Prostate gland (tissue), 2 donors: ENCODE data around the gene RFPL4AL1. TPM values are rescaled to one million over a fixed set of nuclear protein-coding genes. Genes with fewer than 3 reads are reported as not detected.

Source experiments
- DNase-seq: peaks from one replicate; pipeline ENCODE4 v3.0.0-alpha.2; 2019; ENCODE audit warnings: low spot score
- H3K27ac ChIP-seq, 2 donors: fragments of 200-600 bp; sonication (generic); 2 replicates each; pipeline ENCODE4 v1.5.1; 2017 to 2019
- H3K27me3 ChIP-seq: fragments of 200-600 bp; sonication (generic); replicated peaks from 2 replicates; pipeline ENCODE4 v1.5.1; 2019; ENCODE audit not compliant: insufficient read depth
- H3K36me3 ChIP-seq, 2 donors: fragments of 200-600 bp; sonication (generic); 1 replicate in 1 of 2; 2 replicates in 1 of 2; pipeline versions ENCODE4 v1.5.1 to v1.8.1; 2017 to 2019
- H3K4me1 ChIP-seq: fragments of 200-600 bp; sonication (generic); replicated peaks from 2 replicates; pipeline ENCODE4 v1.5.1; 2019
- H3K4me3 ChIP-seq, 2 donors: fragments of 200-600 bp; sonication (generic); 2 replicates each; pipeline ENCODE4 v1.5.1; 2017 to 2019
- H3K9me3 ChIP-seq: fragments of 200-600 bp; sonication (generic); 2 replicates; pipeline ENCODE4 v1.5.1; 2017
- CTCF ChIP-seq, 4 experiments: fragments of 200-600 bp in 2 of 4; fragments of 450-650 bp in 2 of 4; sonication (generic) in 2 of 4; IDR thresholded peaks; 1 replicate in 3 of 4; 2 replicates in 1 of 4; pipeline ENCODE4 v1.5.1; 2016 to 2019; ENCODE audit warnings: antibody characterized with exemption in 4 of 4, mild to moderate bottlenecking in 2 of 4, moderate library complexity in 2 of 4
- POLR2A ChIP-seq: fragments of 450-650 bp; IDR thresholded peaks from one replicate; pipeline ENCODE4 v1.6.1; 2016; ENCODE audit warnings: antibody characterized with exemption, mild to moderate bottlenecking
- POLR2AphosphoS5 ChIP-seq: sonication (generic); formaldehyde crosslinking; IDR thresholded peaks from one replicate; pipeline ENCODE4 v1.6.1; 2017; ENCODE audit warnings: antibody characterized with exemption
- WGBS: methylation state at CpG from one replicate; pipeline ENCODE4 v1.1.5; 2018; 5-methylcytosine and 5-hydroxymethylcytosine counted together
- intact Hi-C: fragments of 100-400 bp; cut with DNase I; formaldehyde crosslinking; loops from one replicate; pipeline ENCODE4 v1.14.2; 2022
- total RNA-seq, 2 donors: library from RNA; depleted of rRNA; stranded (reverse); fragments of >200 nt; gene quantifications; one replicate each; pipeline ENCODE4 v1.1.0, GENCODE V29; 2016

RFPL4AL1 gene
- total RNA-seq, 2 donors from 2014 or later = not detected

- Histone ChIP-seq H3K9me3 (no peaks in the 10 kb centered on the region), H3K36me3 (no peaks in the 10 kb centered on the region), H3K4me3 (no peak overlapping the region), H3K27ac (no peak overlapping the region), H3K27me3 (no peaks in the 10 kb centered on the region), H3K4me1 (no peaks in the 10 kb centered on the region)
- TF ChIP-seq CTCF (IDR thresholded peaks at IDR 0.05) = peak in 3 of 4 experiments; percentile 14 to 36 (median 24)
- no peak for TF ChIP-seq POLR2AphosphoS5
- TF ChIP-seq POLR2A = no peak
- WGBS = 31% methylated on average over 20 of the region's 20 CpGs
- intact Hi-C loops = no loop called here
- DNase-seq = peak; percentile 25
Measured at GRCh38 chr19:55809381-55810058, 40.6 kb downstream of the RFPL4AL1 start.

GRCh38 chr19:55811340-55811739 lies 42.4 kb downstream of the RFPL4AL1 start:
- H3K4me1 ChIP-seq = no peaks in the 10 kb centered on the region
- intact Hi-C loops = no loop called here
- H3K4me3 ChIP-seq = no peak overlapping the region
- H3K27me3 ChIP-seq = no peaks in the 10 kb centered on the region
- no peaks in the 10 kb centered on the region for H3K36me3 ChIP-seq
- H3K27ac ChIP-seq = no peak overlapping the region
- TF ChIP-seq POLR2A (no peak), POLR2AphosphoS5 (no peak), CTCF (IDR thresholded peaks at IDR 0.05) (no peak)
- 82% methylated on average over 3 of the region's 3 CpGs for WGBS
- no peaks in the 10 kb centered on the region for H3K9me3 ChIP-seq
- DNase-seq = no peak

- no peaks in the 10 kb centered on the region for H3K4me1 ChIP-seq
- intact Hi-C loops = no loop called here
- WGBS = 55% methylated on average over 7 of the region's 7 CpGs
- no peak for DNase-seq
- no peak overlapping the region for H3K27ac ChIP-seq
- H3K4me3 ChIP-seq = no peak overlapping the region
- H3K27me3 ChIP-seq = no peaks in the 10 kb centered on the region
- H3K9me3 ChIP-seq = no peaks in the 10 kb centered on the region
- TF ChIP-seq CTCF (IDR thresholded peaks at IDR 0.05) (no peak), POLR2A (no peak), POLR2AphosphoS5 (no peak)
- no peaks in the 10 kb centered on the region for H3K36me3 ChIP-seq
Measured at GRCh38 chr19:55812449-55812848, 43.5 kb downstream of the RFPL4AL1 start.

GRCh38 chr19:55813906-55814305 lies 45.0 kb downstream of the RFPL4AL1 start:
- H3K4me1 ChIP-seq = no peaks in the 10 kb centered on the region
- no peak overlapping the region for H3K4me3 ChIP-seq
- no peak for DNase-seq
- no peaks in the 10 kb centered on the region for H3K27me3 ChIP-seq
- H3K27ac ChIP-seq = no peak overlapping the region
- H3K36me3 ChIP-seq = no peaks in the 10 kb centered on the region
- no peak for TF ChIP-seq POLR2A
- no peak for TF ChIP-seq CTCF (IDR thresholded peaks at IDR 0.05)
- TF ChIP-seq POLR2AphosphoS5 = no peak
- no peaks in the 10 kb centered on the region for H3K9me3 ChIP-seq
- 91% methylated on average over 5 of the region's 5 CpGs for WGBS
- intact Hi-C loops = no loop called here

- H3K27ac ChIP-seq = no peak overlapping the region
- H3K27me3 ChIP-seq = no peaks in the 10 kb centered on the region
- TF ChIP-seq CTCF (IDR thresholded peaks at IDR 0.05) = no peak
- no peak for TF ChIP-seq POLR2AphosphoS5
- TF ChIP-seq POLR2A = no peak
- H3K9me3 ChIP-seq = no peaks in the 10 kb centered on the region
- intact Hi-C loops = no loop called here
- no peaks in the 10 kb centered on the region for H3K4me1 ChIP-seq
- WGBS = 74% methylated on average over 3 of the region's 3 CpGs
- DNase-seq = no peak
- no peaks in the 10 kb centered on the region for H3K36me3 ChIP-seq
- H3K4me3 ChIP-seq = no peak overlapping the region
Measured at GRCh38 chr19:55820037-55820436, 51.1 kb downstream of the RFPL4AL1 start.
